Right atrium auricular region (tissue), 2 donors: ENCODE measurements around the gene NOTCH2. TPM values are rescaled to one million over a fixed set of nuclear protein-coding genes. Genes with fewer than 3 reads are reported as not detected.

Experiments used
- DNase-seq: peaks from one replicate; pipeline ENCODE4 v3.0.0-alpha.2; 2019; ENCODE audit warnings: low spot score
- H3K27ac ChIP-seq, 2 donors: fragments of 200-600 bp; sonication (generic); 1 replicate in 1 of 2; 2 replicates in 1 of 2; pipeline ENCODE4 v1.5.1; 2016 to 2019
- H3K27me3 ChIP-seq, 2 donors: fragments of 200-600 bp; sonication (generic); one replicate each; pipeline versions ENCODE4 v1.5.1 to v1.6.0; 2017 to 2019
- H3K36me3 ChIP-seq: fragments of 200-600 bp; sonication (generic); one replicate; pipeline ENCODE4 v1.5.1; 2016
- H3K4me1 ChIP-seq, 2 donors: fragments of 200-600 bp; sonication (generic); one replicate each; pipeline versions ENCODE4 v1.5.1 to v1.6.0; 2017 to 2019
- H3K4me3 ChIP-seq, 2 donors: fragments of 200-600 bp; sonication (generic); 1 replicate in 1 of 2; 2 replicates in 1 of 2; pipeline ENCODE4 v1.5.1; 2017 to 2019; ENCODE audit warnings: mild to moderate bottlenecking in 1 of 2, moderate library complexity in 1 of 2
- H3K9me3 ChIP-seq, 2 donors: fragments of 200-600 bp; sonication (generic); one replicate each; pipeline ENCODE4 v1.5.1; 2019
- total RNA-seq, 2 donors: library from RNA; depleted of rRNA; stranded (reverse); fragments of >200 nt; gene quantifications; one replicate each; pipeline ENCODE4 v1.1.0, GENCODE V29; 2016
- TF ChIP-seq, protein P1 (sequence below), 2 donors: fragments of 200-600 bp; sonication (generic); IDR thresholded peaks; one replicate each; pipeline ENCODE4 v1.5.1; 2019; ENCODE audit warnings: antibody characterized with exemption in 2 of 2

NOTCH2 gene
- total RNA-seq, 2 donors from 2014 or later: 26.7 to 45.9 TPM

GRCh38 chr1:119952496-119952895, 117.0 kb downstream of the NOTCH2 start:
- no peak for DNase-seq
- no peak overlapping the region for H3K27ac ChIP-seq
- no peak overlapping the region for H3K4me3 ChIP-seq
- H3K4me1 ChIP-seq: peaks cover 0 to 5% of the 10 kb centered on the region in 2 donors
- TF ChIP-seq, protein P1, sequence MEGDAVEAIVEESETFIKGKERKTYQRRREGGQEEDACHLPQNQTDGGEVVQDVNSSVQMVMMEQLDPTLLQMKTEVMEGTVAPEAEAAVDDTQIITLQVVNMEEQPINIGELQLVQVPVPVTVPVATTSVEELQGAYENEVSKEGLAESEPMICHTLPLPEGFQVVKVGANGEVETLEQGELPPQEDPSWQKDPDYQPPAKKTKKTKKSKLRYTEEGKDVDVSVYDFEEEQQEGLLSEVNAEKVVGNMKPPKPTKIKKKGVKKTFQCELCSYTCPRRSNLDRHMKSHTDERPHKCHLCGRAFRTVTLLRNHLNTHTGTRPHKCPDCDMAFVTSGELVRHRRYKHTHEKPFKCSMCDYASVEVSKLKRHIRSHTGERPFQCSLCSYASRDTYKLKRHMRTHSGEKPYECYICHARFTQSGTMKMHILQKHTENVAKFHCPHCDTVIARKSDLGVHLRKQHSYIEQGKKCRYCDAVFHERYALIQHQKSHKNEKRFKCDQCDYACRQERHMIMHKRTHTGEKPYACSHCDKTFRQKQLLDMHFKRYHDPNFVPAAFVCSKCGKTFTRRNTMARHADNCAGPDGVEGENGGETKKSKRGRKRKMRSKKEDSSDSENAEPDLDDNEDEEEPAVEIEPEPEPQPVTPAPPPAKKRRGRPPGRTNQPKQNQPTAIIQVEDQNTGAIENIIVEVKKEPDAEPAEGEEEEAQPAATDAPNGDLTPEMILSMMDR (IDR thresholded peaks at IDR 0.05): no peak
- H3K9me3 ChIP-seq: no peaks in the 10 kb centered on the region
- H3K36me3 ChIP-seq: peaks cover 26% of the 10 kb centered on the region
- H3K27me3 ChIP-seq: no peaks in the 10 kb centered on the region

DNA sequence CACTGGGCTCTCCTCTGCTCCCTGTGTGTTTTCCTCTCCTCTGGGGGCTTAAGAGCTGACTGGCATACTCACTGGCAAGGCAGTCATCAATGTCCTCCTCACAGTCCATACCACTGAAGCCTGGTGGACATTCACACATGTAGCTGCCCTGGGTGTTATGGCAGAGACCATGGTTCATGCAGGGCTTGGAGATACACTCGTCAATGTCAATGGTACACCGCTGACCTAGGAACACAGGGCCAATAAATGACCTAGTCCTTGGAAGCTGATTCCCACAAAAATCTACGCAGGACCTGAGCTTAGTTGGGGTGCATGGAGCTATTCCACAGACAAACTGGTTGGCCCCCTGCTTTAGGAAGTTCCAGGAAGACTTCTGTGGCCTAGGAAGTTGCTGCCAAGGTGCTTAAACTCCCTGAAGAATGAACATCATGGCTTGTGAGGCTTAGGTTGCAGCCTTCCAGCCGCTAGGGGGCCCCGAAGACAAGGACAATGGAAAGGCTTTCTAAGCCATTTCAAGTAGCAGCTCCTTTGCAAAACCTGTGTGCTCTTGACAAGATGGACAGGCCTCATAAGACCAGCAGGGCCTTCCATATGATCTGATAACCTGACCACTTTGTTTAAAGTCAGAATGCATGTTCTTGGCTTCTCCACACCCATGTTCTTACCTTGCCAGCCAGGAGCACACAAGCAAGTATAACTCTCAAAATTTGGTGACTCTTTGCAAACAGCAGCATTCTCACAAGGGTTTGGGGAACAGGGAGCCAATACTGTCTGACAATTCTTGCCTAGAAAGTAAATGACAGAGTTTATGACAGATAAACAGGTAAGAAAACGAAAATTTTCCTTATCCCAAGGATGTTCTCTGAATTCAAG, 120.9 kb downstream of the NOTCH2 start:
- H3K27ac ChIP-seq: no peak overlapping the region
- TF ChIP-seq, protein P1 (IDR thresholded peaks at IDR 0.05): peak; percentile 86 to 90

DNA sequence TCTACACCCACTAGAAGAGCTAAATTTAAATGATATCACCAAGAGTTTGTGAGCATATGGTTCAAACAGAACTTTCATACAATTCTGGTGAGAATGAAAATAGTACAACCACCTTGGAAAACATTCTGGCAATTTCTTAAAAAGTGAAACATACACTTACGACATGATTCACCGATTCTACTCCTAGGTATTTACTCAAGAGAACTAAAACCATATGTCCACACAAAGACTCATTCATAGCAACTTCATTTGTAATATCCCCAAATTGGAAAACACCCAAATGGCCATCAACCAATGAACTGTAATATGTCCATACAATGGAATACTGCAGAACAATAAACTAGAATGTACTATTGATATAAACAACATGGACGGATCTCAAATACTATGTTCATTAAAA, 122.0 kb downstream of the NOTCH2 start:
- no peak overlapping the region for H3K27ac ChIP-seq
- no peak overlapping the region for H3K4me3 ChIP-seq
- DNase-seq: no peak
- TF ChIP-seq, protein P1 (IDR thresholded peaks at IDR 0.05): no peak
- no peaks in the 10 kb centered on the region for H3K27me3 ChIP-seq
- peaks cover 14% of the 10 kb centered on the region for H3K36me3 ChIP-seq
- peaks cover 0 to 6% of the 10 kb centered on the region in 2 donors for H3K4me1 ChIP-seq
- no peaks in the 10 kb centered on the region for H3K9me3 ChIP-seq

More for the DNA sequence above, 120.9 kb downstream of the NOTCH2 start:
- Histone ChIP-seq H3K9me3 (no peaks in the 10 kb centered on the region), H3K27me3 (no peaks in the 10 kb centered on the region), H3K4me3 (no peak overlapping the region), H3K36me3 (peaks cover 19% of the 10 kb centered on the region), H3K4me1 (peaks cover 0 to 6% of the 10 kb centered on the region in 2 donors)
- DNase-seq: peak; percentile 83

- DNase-seq: no peak
- no peaks in the 10 kb centered on the region for H3K27me3 ChIP-seq
- H3K4me3 ChIP-seq: no peak overlapping the region
- H3K9me3 ChIP-seq: no peaks in the 10 kb centered on the region
- H3K36me3 ChIP-seq: peaks cover 14% of the 10 kb centered on the region
- H3K27ac ChIP-seq: peak overlapping the region in 1 of 2 donors; percentile 28
- TF ChIP-seq, protein P1 (IDR thresholded peaks at IDR 0.05): no peak
- peaks cover 0 to 6% of the 10 kb centered on the region in 2 donors for H3K4me1 ChIP-seq
Measured at GRCh38 chr1:119946724-119947123, 122.7 kb downstream of the NOTCH2 start.

GRCh38 chr1:119943216-119943615, 126.2 kb downstream of the NOTCH2 start:
- no peak for DNase-seq
- Histone ChIP-seq H3K27ac (no peak overlapping the region), H3K4me1 (peaks cover 0 to 6% of the 10 kb centered on the region in 2 donors), H3K36me3 (peaks cover 32% of the 10 kb centered on the region), H3K27me3 (no peaks in the 10 kb centered on the region), H3K4me3 (no peak overlapping the region), H3K9me3 (no peaks in the 10 kb centered on the region)
- TF ChIP-seq, protein P1 (IDR thresholded peaks at IDR 0.05): no peak
